B cell (primary cell): ENCODE data around the gene DPYD. TPM values are rescaled to one million over a fixed set of nuclear protein-coding genes. Genes with fewer than 3 reads are reported as not detected.

Source experiments
- ATAC-seq: fragments of 200-7000 bp; cut with Tn5 transposase; one replicate; pipeline ENCODE4 v1.10.0; 2021; ENCODE audit warnings: low read depth, mild to moderate bottlenecking, moderate number of reproducible peaks, moderate library complexity
- CTCF ChIA-PET: fragments of 350-600 bp; sonication (Branson Sonifier 250); formaldehyde crosslinking; loops from one replicate; lab custom pipeline; 2021; ENCODE audit warnings: antibody characterized with exemption, inconsistent platforms; lab: Charles Lee
- POLR2A ChIA-PET: fragments of 350-600 bp; sonication (Branson Sonifier 250); formaldehyde crosslinking; loops from one replicate; lab custom pipeline; 2021; ENCODE audit warnings: antibody characterized with exemption; lab: Charles Lee
- DNase-seq: peaks from one replicate; pipeline ENCODE4 v3.0.0; 2013
- H2AFZ ChIP-seq: 2 replicates; pipeline ENCODE4 v1.6.1; 2012; ENCODE audit warnings: mild to moderate bottlenecking, low read depth, low read length; ENCODE audit not compliant: insufficient read depth, poor library complexity, severe bottlenecking
- H3K27ac ChIP-seq, 2 donors: 1 replicate in 1 of 2; 2 replicates in 1 of 2; pipeline ENCODE4 v1.5.1; 2012 to 2013; ENCODE audit warnings: low read length in 2 of 2, mild to moderate bottlenecking in 2 of 2, moderate library complexity in 1 of 2
- H3K27me3 ChIP-seq, 4 experiments: fragments of 200-600 bp in 1 of 4; sonication (generic) in 1 of 4; replicated peaks in 1 of 4; 1 replicate in 2 of 4; 2 replicates in 2 of 4; pipeline versions ENCODE4 v1.6.1 to v1.7.0; 2013 to 2016; ENCODE audit warnings: low read length in 3 of 4, mild to moderate bottlenecking in 2 of 4, mixed read lengths in 1 of 4, moderate library complexity in 1 of 4; ENCODE audit not compliant: insufficient read depth in 4 of 4, control insufficient read depth in 3 of 4; ENCODE audit errors: control extremely low read depth in 1 of 4
- H3K36me3 ChIP-seq, 2 experiments: replicated peaks in 1 of 2; 1 replicate in 1 of 2; 2 replicates in 1 of 2; pipeline versions ENCODE4 v1.6.1 to v1.7.1; 2013; ENCODE audit warnings: low read length in 1 of 2; ENCODE audit not compliant: insufficient read depth in 2 of 2, control insufficient read depth in 1 of 2; ENCODE audit errors: control extremely low read depth in 1 of 2, extremely low read depth in 1 of 2
- H3K4me1 ChIP-seq, 2 donors: fragments of 200-600 bp in 1 of 2; sonication (generic) in 1 of 2; 1 replicate in 1 of 2; 2 replicates in 1 of 2; pipeline versions ENCODE4 v1.5.1 to v1.6.1; 2013 to 2017; ENCODE audit warnings: low read length in 2 of 2; ENCODE audit not compliant: control insufficient read depth in 2 of 2, insufficient read depth in 2 of 2
- H3K4me2 ChIP-seq: replicated peaks from 2 replicates; pipeline ENCODE3; 2012; ENCODE audit warnings: mild to moderate bottlenecking, low read depth, low read length; ENCODE audit not compliant: poor library complexity, severe bottlenecking
- H3K4me3 ChIP-seq, 5 experiments: fragments of 200-600 bp in 1 of 5; sonication (generic) in 1 of 5; 1 replicate in 3 of 5; 2 replicates in 2 of 5; pipeline versions ENCODE4 v1.5.1 to v1.7.0; 2011 to 2016; ENCODE audit warnings: low read length in 4 of 5, mild to moderate bottlenecking in 4 of 5, low read depth in 2 of 5, control low read depth in 1 of 5, moderate library complexity in 1 of 5; ENCODE audit not compliant: insufficient read depth in 1 of 5; ENCODE audit errors: control extremely low read depth in 1 of 5, extremely low read depth in 1 of 5
- H3K79me2 ChIP-seq: fragments of 200-600 bp; sonication (generic); one replicate; pipeline ENCODE4 v1.6.0; 2016; ENCODE audit warnings: low read length; ENCODE audit not compliant: control insufficient read depth, insufficient read depth
- H3K9ac ChIP-seq: fragments of 200-600 bp; sonication (generic); 2 replicates; pipeline ENCODE4 v1.6.1; 2017; ENCODE audit warnings: mild to moderate bottlenecking, low read length, moderate library complexity
- H3K9me3 ChIP-seq, 3 donors: one replicate each; pipeline versions ENCODE4 v1.6.1 to v1.7.1; 2013; ENCODE audit warnings: low read length in 2 of 3; ENCODE audit not compliant: control insufficient read depth in 2 of 3, insufficient read depth in 1 of 3; ENCODE audit errors: control extremely low read depth in 1 of 3
- H4K20me1 ChIP-seq: 2 replicates; pipeline ENCODE4 v1.6.0; 2012; ENCODE audit warnings: mild to moderate bottlenecking, low read length; ENCODE audit not compliant: insufficient read depth, control insufficient read depth, poor library complexity, severe bottlenecking
- H3K27ac Mint-ChIP-seq: one replicate; pipeline ENCODE4 v1.8.0; 2021; ENCODE audit warnings: mixed read lengths
- H3K27me3 Mint-ChIP-seq: one replicate; pipeline ENCODE4 v1.8.0; 2021; ENCODE audit warnings: mixed read lengths
- H3K4me1 Mint-ChIP-seq: one replicate; pipeline ENCODE4 v1.8.0; 2021; ENCODE audit warnings: mixed read lengths
- H3K4me3 Mint-ChIP-seq: one replicate; pipeline ENCODE4 v1.8.0; 2021; ENCODE audit warnings: mixed read lengths
- H3K9me3 Mint-ChIP-seq: one replicate; pipeline ENCODE4 v1.8.0; 2022; ENCODE audit warnings: mixed read lengths; ENCODE audit not compliant: insufficient read depth
- CTCF ChIP-seq: fragments of 200-600 bp; IDR thresholded peaks from one replicate; pipeline ENCODE4 v1.8.0; 2022; ENCODE audit warnings: antibody characterized with exemption, mild to moderate bottlenecking
- EZH2 ChIP-seq: IDR thresholded peaks from 2 replicates; pipeline ENCODE4 v1.6.1; 2012; ENCODE audit warnings: borderline replicate concordance, low read depth, mild to moderate bottlenecking, moderate library complexity, low read length; ENCODE audit not compliant: insufficient read depth, poor library complexity, severe bottlenecking
- intact Hi-C: fragments of 100-400 bp; cut with micrococcal nuclease; formaldehyde crosslinking; loops from one replicate; pipeline ENCODE4 v1.10.0; 2022
- polyA plus RNA-seq: library from polyadenylated mRNA; depleted of rRNA; stranded (reverse); fragments of >200 nt; gene quantifications from 2 replicates; pipeline ENCODE4 v1.2.3, GENCODE V29; 2012
- total RNA-seq, 2 donors: library from RNA; stranded (reverse); fragments of 120-200 nt in 1 of 2; gene quantifications; 1 replicate in 1 of 2; 2 replicates in 1 of 2; pipeline versions ENCODE4 v1.2.3 to v1.2.4, GENCODE V29; 2013 to 2022

DPYD gene
- total and polyA plus RNA-seq, 2 donors (not counting 1 experiment from before 2014, with no cell fraction given) = 4.2 to 19.0 TPM

GRCh38 chr1:97727029-97727428 is 193.8 kb downstream of the DPYD start:
- TF ChIP-seq CTCF = no peak
- no peak for TF ChIP-seq EZH2
- no peaks in the 10 kb centered on the region for H3K27me3 Mint-ChIP-seq
- intact Hi-C loops = no loop called here
- H3K27me3 ChIP-seq = no peaks in the 10 kb centered on the region
- no peaks in the 10 kb centered on the region for H4K20me1 ChIP-seq
- no peak overlapping the region for H3K27ac ChIP-seq
- POLR2A ChIA-PET = no interaction called here
- H3K4me1 ChIP-seq = no peaks in the 10 kb centered on the region
- H3K4me2 ChIP-seq = no peak overlapping the region
- peaks cover 0 to 4% (median 0%) of the 10 kb centered on the region in 3 donors for H3K9me3 ChIP-seq
- ATAC-seq (no peak), DNase-seq (no peak)
- H2AFZ ChIP-seq = no peak overlapping the region
- CTCF ChIA-PET = no interaction called here
- H3K36me3 ChIP-seq = no peaks in the 10 kb centered on the region
- no peak overlapping the region for H3K9ac ChIP-seq
- no peaks in the 10 kb centered on the region for H3K79me2 ChIP-seq
- H3K4me3 Mint-ChIP-seq = no peak overlapping the region
- H3K9me3 Mint-ChIP-seq = peaks cover 5% of the 10 kb centered on the region
- no peak overlapping the region for H3K27ac Mint-ChIP-seq
- no peak overlapping the region for H3K4me3 ChIP-seq
- H3K4me1 Mint-ChIP-seq = no peaks in the 10 kb centered on the region

GRCh38 chr1:97726386-97726785 is 194.4 kb downstream of the DPYD start:
- ChIA-PET POLR2A (no interaction called here), CTCF (no interaction called here)
- no peak overlapping the region for H3K27ac ChIP-seq
- no peak for DNase-seq
- no peaks in the 10 kb centered on the region for H3K79me2 ChIP-seq
- H3K9me3 ChIP-seq = peaks cover 0 to 4% (median 0%) of the 10 kb centered on the region in 3 donors
- Mint-ChIP-seq H3K4me1 (no peaks in the 10 kb centered on the region), H3K4me3 (no peak overlapping the region), H3K27ac (no peak overlapping the region), H3K27me3 (no peaks in the 10 kb centered on the region), H3K9me3 (peaks cover 5% of the 10 kb centered on the region)
- no peaks in the 10 kb centered on the region for H3K36me3 ChIP-seq
- ATAC-seq = no peak
- H4K20me1 ChIP-seq = no peaks in the 10 kb centered on the region
- no peak overlapping the region for H3K4me3 ChIP-seq
- intact Hi-C loops = no loop called here
- no peak overlapping the region for H3K9ac ChIP-seq
- TF ChIP-seq CTCF (no peak), EZH2 (no peak)
- no peaks in the 10 kb centered on the region for H3K4me1 ChIP-seq
- no peak overlapping the region for H3K4me2 ChIP-seq
- no peak overlapping the region for H2AFZ ChIP-seq
- H3K27me3 ChIP-seq = no peaks in the 10 kb centered on the region
